ENCODE measurements around the gene PANX1.

Gene PANX1

DNA sequence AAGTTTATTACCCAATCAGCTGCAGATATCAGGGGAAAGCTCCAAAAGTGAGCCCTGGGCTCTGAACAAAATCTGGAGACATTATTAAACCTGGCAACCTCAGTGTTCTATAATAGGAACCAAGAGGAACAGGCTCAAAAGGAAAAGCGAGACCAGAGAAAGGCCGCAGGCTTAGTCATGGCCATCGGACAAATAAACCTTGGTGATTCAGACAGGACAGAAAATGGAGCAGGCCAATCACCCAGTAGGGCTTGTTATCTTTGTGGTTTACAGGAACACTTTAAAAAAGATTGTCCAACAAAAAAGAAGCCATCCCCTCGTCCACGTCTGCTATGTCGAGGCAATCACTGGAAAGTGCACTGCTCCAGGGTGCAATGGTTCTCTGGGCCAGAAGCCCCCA is 7.7 kb upstream of the PANX1 start:
- Histone ChIP-seq H3K4me1 (ENCODE audit: control insufficient read depth, low read length) (no peaks in the 10 kb centered on the region), H3K79me2 (ENCODE audit: control insufficient read depth, low read length) (no peaks in the 10 kb centered on the region), H3F3A (ENCODE audit: control insufficient read depth, insufficient read depth) (no peaks in the 10 kb centered on the region), H3K4me3 (ENCODE audit: low read length) (no peak overlapping the region), H3K27me3 (ENCODE audit: control insufficient read depth, low read length) (no peaks in the 10 kb centered on the region), H3K9me3 (ENCODE audit: control insufficient read depth, insufficient read depth, low read length) (peaks cover 6% of the 10 kb centered on the region; the same call in 1 of the 2 replicates), H4K20me1 (ENCODE audit: control insufficient read depth, insufficient read depth, low read depth, low read length) (no peaks in the 10 kb centered on the region), H3K36me3 (ENCODE audit: control insufficient read depth, low read length) (no peaks in the 10 kb centered on the region), H3K27ac (ENCODE audit: low read depth, low read length) (no peak overlapping the region), H3K4me2 (ENCODE audit: low read length) (no peak overlapping the region), H3K9me2 (replicated peaks; ENCODE audit: control insufficient read depth, low read length) (no peaks in the 10 kb centered on the region)
- no peak for TF ChIP-seq CTCF (IDR thresholded peaks at IDR 0.05; ENCODE audit: low read depth, low read length, poor library complexity, severe bottlenecking)
- TF ChIP-seq EZH2phosphoT487 (IDR thresholded peaks at IDR 0.05; ENCODE audit: borderline replicate concordance, low read length): no peak

- Histone ChIP-seq H3K36me3 (ENCODE audit: control insufficient read depth, low read length) (no peaks in the 10 kb centered on the region), H3K4me2 (ENCODE audit: low read length) (no peak overlapping the region), H3K4me3 (ENCODE audit: low read length) (no peak overlapping the region), H4K20me1 (ENCODE audit: control insufficient read depth, insufficient read depth, low read depth, low read length) (no peaks in the 10 kb centered on the region), H3K9me2 (replicated peaks; ENCODE audit: control insufficient read depth, low read length) (no peaks in the 10 kb centered on the region), H3K79me2 (ENCODE audit: control insufficient read depth, low read length) (peaks cover 18% of the 10 kb centered on the region), H3F3A (ENCODE audit: control insufficient read depth, insufficient read depth) (no peaks in the 10 kb centered on the region), H3K4me1 (ENCODE audit: control insufficient read depth, low read length) (peaks cover 23% of the 10 kb centered on the region), H3K27ac (ENCODE audit: low read depth, low read length) (no peak overlapping the region), H3K27me3 (ENCODE audit: control insufficient read depth, low read length) (no peaks in the 10 kb centered on the region), H3K9me3 (ENCODE audit: control insufficient read depth, insufficient read depth, low read length) (peaks cover 6% of the 10 kb centered on the region; the same call in 1 of the 2 replicates)
- TF ChIP-seq CTCF (IDR thresholded peaks at IDR 0.05; ENCODE audit: low read depth, low read length, poor library complexity, severe bottlenecking) (no peak), EZH2phosphoT487 (IDR thresholded peaks at IDR 0.05; ENCODE audit: borderline replicate concordance, low read length) (no peak)
Observed at GRCh38 chr11:94125407-94126115, 3.1 kb upstream of the PANX1 start.

GRCh38 chr11:94127638-94128037 is 1.0 kb upstream of the PANX1 start:
- Histone ChIP-seq H3K27ac (ENCODE audit: low read depth, low read length) (no peak overlapping the region), H3K9me3 (ENCODE audit: control insufficient read depth, insufficient read depth, low read length) (peaks cover 6% of the 10 kb centered on the region; the same call in 1 of the 2 replicates), H3K4me2 (ENCODE audit: low read length) (peak overlapping the region; percentile 86), H3K36me3 (ENCODE audit: control insufficient read depth, low read length) (no peaks in the 10 kb centered on the region), H3F3A (ENCODE audit: control insufficient read depth, insufficient read depth) (no peaks in the 10 kb centered on the region), H4K20me1 (ENCODE audit: control insufficient read depth, insufficient read depth, low read depth, low read length) (no peaks in the 10 kb centered on the region), H3K79me2 (ENCODE audit: control insufficient read depth, low read length) (peaks cover 37% of the 10 kb centered on the region), H3K9me2 (replicated peaks; ENCODE audit: control insufficient read depth, low read length) (no peaks in the 10 kb centered on the region), H3K4me3 (ENCODE audit: low read length) (peak overlapping the region; percentile 95), H3K4me1 (ENCODE audit: control insufficient read depth, low read length) (peaks cover 25% of the 10 kb centered on the region), H3K27me3 (ENCODE audit: control insufficient read depth, low read length) (no peaks in the 10 kb centered on the region)
- no peak for TF ChIP-seq CTCF (IDR thresholded peaks at IDR 0.05; ENCODE audit: low read depth, low read length, poor library complexity, severe bottlenecking)
- no peak for TF ChIP-seq EZH2phosphoT487 (IDR thresholded peaks at IDR 0.05; ENCODE audit: borderline replicate concordance, low read length)

Data from DOHH2 (cell line).